ENCODE measurements around the gene TMEM119. TPM values are rescaled to one million over a fixed set of nuclear protein-coding genes. Genes with fewer than 3 reads are reported as not detected.

The TMEM119 gene
- total and polyA plus RNA-seq, 2 of the 13 experiments (the other 11 are each of a cell fraction or from before 2014, with no cell fraction given) = not detected

- Histone ChIP-seq H4K20me1 (ENCODE audit: insufficient read depth, low read length) (no peaks in the 10 kb centered on the region), H3K79me2 (ENCODE audit: insufficient read depth, low read length) (no peaks in the 10 kb centered on the region), H3K9me3 (ENCODE audit: low read length) (no peaks in the 10 kb centered on the region), H3K27ac (ENCODE audit: extremely low read length, insufficient read depth, low read length) (no peak overlapping the region), H2AFZ (ENCODE audit: low read length) (no peak overlapping the region), H3K4me3 (replicated peaks in 1 of 3; ENCODE audit: insufficient read depth in 1 of 3, low read depth in 2 of 3, low read length in 3 of 3) (no peak overlapping the region), H3K36me3 (replicated peaks in 1 of 2; ENCODE audit: control insufficient read depth in 1 of 2, insufficient read depth in 2 of 2, low read length in 2 of 2) (no peaks in the 10 kb centered on the region), H3K4me2 (ENCODE audit: low read depth, low read length) (no peak overlapping the region), H3K9ac (ENCODE audit: insufficient read depth, low read depth, low read length) (no peak overlapping the region), H3K4me1 (ENCODE audit: insufficient read depth, low read length) (peaks cover 13% of the 10 kb centered on the region), H3K27me3 (ENCODE audit: control insufficient read depth in 1 of 2, insufficient read depth in 2 of 2, low read length in 2 of 2) (peaks cover 0 to 22% of the 10 kb centered on the region in 2 experiments; a peak in 4 of 5 replicates)
- CTCF ChIA-PET (ENCODE audit: low intra/inter-chr PET ratio, low total read pairs) = no interaction called here
- FAIRE-seq (no peak), ATAC-seq (no peak), DNase-seq (ENCODE audit: low spot score) (no peak)
- POLR2A ChIA-PET = no interaction called here
- in situ Hi-C loops (cut with HindIII; ENCODE audit: extremely low pct_ligation_motif_present, low pct_unique_long_range_greater_than_20kb) = no loop called here
- BruUV-seq (replicated peaks) = no TSS peak
- 25% methylated on average over 10 of the region's 15 CpGs for WGBS (ENCODE audit: low lambda C conversion rate)
- intact Hi-C loops (cut with micrococcal nuclease; ENCODE audit: unreplicated experiment) = no loop called here
- no peak for TF ChIP-seq MXI1 (IDR thresholded peaks at IDR 0.05; ENCODE audit: borderline replicate concordance, low read depth, low read length)
- no peak for TF ChIP-seq GATA4 (IDR thresholded peaks at IDR 0.05; ENCODE audit: borderline replicate concordance, low read depth)
- TF ChIP-seq ZNF704 (CRISPR knock-in tag; IDR thresholded peaks at IDR 0.05; ENCODE audit: borderline replicate concordance) = no peak
- no peak for TF ChIP-seq SAP130 (CRISPR knock-in tag; IDR thresholded peaks at IDR 0.05; ENCODE audit: low read depth)
- no peak for TF ChIP-seq ZNF709 (CRISPR knock-in tag; IDR thresholded peaks at IDR 0.05)
- no peak for TF ChIP-seq HHEX (CRISPR knock-in tag; IDR thresholded peaks at IDR 0.05)
- TF ChIP-seq FIP1L1 (IDR thresholded peaks at IDR 0.05; ENCODE audit: borderline replicate concordance, insufficient read depth, low read depth, low read length) = no peak
- TF ChIP-seq, protein P1, sequence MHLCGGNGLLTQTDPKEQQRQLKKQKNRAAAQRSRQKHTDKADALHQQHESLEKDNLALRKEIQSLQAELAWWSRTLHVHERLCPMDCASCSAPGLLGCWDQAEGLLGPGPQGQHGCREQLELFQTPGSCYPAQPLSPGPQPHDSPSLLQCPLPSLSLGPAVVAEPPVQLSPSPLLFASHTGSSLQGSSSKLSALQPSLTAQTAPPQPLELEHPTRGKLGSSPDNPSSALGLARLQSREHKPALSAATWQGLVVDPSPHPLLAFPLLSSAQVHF (CRISPR knock-in tag; IDR thresholded peaks at IDR 0.05) = no peak
- TF ChIP-seq ZNF207 (IDR thresholded peaks at IDR 0.05; ENCODE audit: borderline replicate concordance) = no peak
- no peak for TF ChIP-seq SYNCRIP (IDR thresholded peaks at IDR 0.05; ENCODE audit: insufficient read depth, low read depth, low read length)
- TF ChIP-seq ZNF747 (CRISPR knock-in tag; IDR thresholded peaks at IDR 0.05; ENCODE audit: borderline replicate concordance) = no peak
- TF ChIP-seq, protein P2, sequence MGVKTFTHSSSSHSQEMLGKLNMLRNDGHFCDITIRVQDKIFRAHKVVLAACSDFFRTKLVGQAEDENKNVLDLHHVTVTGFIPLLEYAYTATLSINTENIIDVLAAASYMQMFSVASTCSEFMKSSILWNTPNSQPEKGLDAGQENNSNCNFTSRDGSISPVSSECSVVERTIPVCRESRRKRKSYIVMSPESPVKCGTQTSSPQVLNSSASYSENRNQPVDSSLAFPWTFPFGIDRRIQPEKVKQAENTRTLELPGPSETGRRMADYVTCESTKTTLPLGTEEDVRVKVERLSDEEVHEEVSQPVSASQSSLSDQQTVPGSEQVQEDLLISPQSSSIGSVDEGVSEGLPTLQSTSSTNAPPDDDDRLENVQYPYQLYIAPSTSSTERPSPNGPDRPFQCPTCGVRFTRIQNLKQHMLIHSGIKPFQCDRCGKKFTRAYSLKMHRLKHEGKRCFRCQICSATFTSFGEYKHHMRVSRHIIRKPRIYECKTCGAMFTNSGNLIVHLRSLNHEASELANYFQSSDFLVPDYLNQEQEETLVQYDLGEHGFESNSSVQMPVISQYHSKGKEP (CRISPR knock-in tag; IDR thresholded peaks at IDR 0.05) = no peak
- TF ChIP-seq, protein P3, sequence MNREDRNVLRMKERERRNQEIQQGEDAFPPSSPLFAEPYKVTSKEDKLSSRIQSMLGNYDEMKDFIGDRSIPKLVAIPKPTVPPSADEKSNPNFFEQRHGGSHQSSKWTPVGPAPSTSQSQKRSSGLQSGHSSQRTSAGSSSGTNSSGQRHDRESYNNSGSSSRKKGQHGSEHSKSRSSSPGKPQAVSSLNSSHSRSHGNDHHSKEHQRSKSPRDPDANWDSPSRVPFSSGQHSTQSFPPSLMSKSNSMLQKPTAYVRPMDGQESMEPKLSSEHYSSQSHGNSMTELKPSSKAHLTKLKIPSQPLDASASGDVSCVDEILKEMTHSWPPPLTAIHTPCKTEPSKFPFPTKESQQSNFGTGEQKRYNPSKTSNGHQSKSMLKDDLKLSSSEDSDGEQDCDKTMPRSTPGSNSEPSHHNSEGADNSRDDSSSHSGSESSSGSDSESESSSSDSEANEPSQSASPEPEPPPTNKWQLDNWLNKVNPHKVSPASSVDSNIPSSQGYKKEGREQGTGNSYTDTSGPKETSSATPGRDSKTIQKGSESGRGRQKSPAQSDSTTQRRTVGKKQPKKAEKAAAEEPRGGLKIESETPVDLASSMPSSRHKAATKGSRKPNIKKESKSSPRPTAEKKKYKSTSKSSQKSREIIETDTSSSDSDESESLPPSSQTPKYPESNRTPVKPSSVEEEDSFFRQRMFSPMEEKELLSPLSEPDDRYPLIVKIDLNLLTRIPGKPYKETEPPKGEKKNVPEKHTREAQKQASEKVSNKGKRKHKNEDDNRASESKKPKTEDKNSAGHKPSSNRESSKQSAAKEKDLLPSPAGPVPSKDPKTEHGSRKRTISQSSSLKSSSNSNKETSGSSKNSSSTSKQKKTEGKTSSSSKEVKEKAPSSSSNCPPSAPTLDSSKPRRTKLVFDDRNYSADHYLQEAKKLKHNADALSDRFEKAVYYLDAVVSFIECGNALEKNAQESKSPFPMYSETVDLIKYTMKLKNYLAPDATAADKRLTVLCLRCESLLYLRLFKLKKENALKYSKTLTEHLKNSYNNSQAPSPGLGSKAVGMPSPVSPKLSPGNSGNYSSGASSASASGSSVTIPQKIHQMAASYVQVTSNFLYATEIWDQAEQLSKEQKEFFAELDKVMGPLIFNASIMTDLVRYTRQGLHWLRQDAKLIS (CRISPR knock-in tag; IDR thresholded peaks at IDR 0.05) = no peak
- TF ChIP-seq SPEN (CRISPR knock-in tag; IDR thresholded peaks at IDR 0.05; ENCODE audit: low read depth) = no peak
- TF ChIP-seq ZNF576 (CRISPR knock-in tag; IDR thresholded peaks at IDR 0.05) = no peak
- TF ChIP-seq ZNF713 (CRISPR knock-in tag; IDR thresholded peaks at IDR 0.05) = no peak
- TF ChIP-seq ZNF792 (CRISPR knock-in tag; IDR thresholded peaks at IDR 0.05) = no peak
- no peak for TF ChIP-seq MIER3 (CRISPR knock-in tag; IDR thresholded peaks at IDR 0.05; ENCODE audit: borderline replicate concordance)
Measured at GRCh38 chr12:108610856-108611605, 13.1 kb upstream of the TMEM119 start.
